ENCODE data around the gene SNX33. TPM values are rescaled to one million over a fixed set of nuclear protein-coding genes. Genes with fewer than 3 reads are reported as not detected.

SNX33 gene
- total and polyA plus RNA-seq, 2 donors from 2014 or later, result 14.2 to 20.2 TPM

GRCh38 chr15:75661100-75661755, 13.5 kb downstream of the SNX33 start:
- peaks cover 2 to 3% (median 2%) of the 10 kb centered on the region in 3 donors for H3K36me3 ChIP-seq (ENCODE audit: control insufficient read depth in 2 of 3, insufficient read depth in 3 of 3, low read length in 3 of 3)
- TF ChIP-seq CTCF (IDR thresholded peaks at IDR 0.05; ENCODE audit: borderline replicate concordance, extremely low read depth, insufficient read depth), result peak; percentile 0
- H3K9me3 ChIP-seq (ENCODE audit: control insufficient read depth in 2 of 3, insufficient read depth in 1 of 3, low read length in 3 of 3), result no peaks in the 10 kb centered on the region
- H3K4me1 ChIP-seq (ENCODE audit: control insufficient read depth in 2 of 3, insufficient read depth in 2 of 3, low read depth in 1 of 3, low read length in 3 of 3), result peaks cover 0 to 7% (median 0%) of the 10 kb centered on the region in 3 donors
- no peak for FAIRE-seq
- no peaks in the 10 kb centered on the region for H3K27me3 ChIP-seq (ENCODE audit: control insufficient read depth, insufficient read depth, low read length)
- peak overlapping the region; percentile 23 to 38 for H3K27ac ChIP-seq (ENCODE audit: low read depth in 2 of 2, low read length in 2 of 2)
- no peak overlapping the region for H3K4me3 ChIP-seq (ENCODE audit: low read length in 3 of 3)
- no peak overlapping the region for H3K9ac ChIP-seq (ENCODE audit: low read length in 3 of 3)
- DNase-seq, result peak in 3 of 5 donors; percentile 51 to 96 (median 59)
- intact Hi-C loops (cut with DNase I), result no loop called here

GRCh38 chr15:75661756-75662140, 14.0 kb downstream of the SNX33 start:
- intact Hi-C loops (cut with DNase I), result no loop called here
- no peak for DNase-seq
- Histone ChIP-seq H3K27ac (ENCODE audit: low read depth in 2 of 2, low read length in 2 of 2) (peak overlapping the region; percentile 23 to 38), H3K4me3 (ENCODE audit: low read length in 3 of 3) (no peak overlapping the region), H3K9me3 (ENCODE audit: control insufficient read depth in 2 of 3, insufficient read depth in 1 of 3, low read length in 3 of 3) (no peaks in the 10 kb centered on the region), H3K36me3 (ENCODE audit: control insufficient read depth in 2 of 3, insufficient read depth in 3 of 3, low read length in 3 of 3) (peaks cover 2 to 3% (median 2%) of the 10 kb centered on the region in 3 donors), H3K9ac (ENCODE audit: low read length in 3 of 3) (no peak overlapping the region), H3K4me1 (ENCODE audit: control insufficient read depth in 2 of 3, insufficient read depth in 2 of 3, low read depth in 1 of 3, low read length in 3 of 3) (peaks cover 0 to 9% (median 0%) of the 10 kb centered on the region in 3 donors), H3K27me3 (ENCODE audit: control insufficient read depth, insufficient read depth, low read length) (no peaks in the 10 kb centered on the region)
- TF ChIP-seq CTCF (IDR thresholded peaks at IDR 0.05; ENCODE audit: borderline replicate concordance, extremely low read depth, insufficient read depth), result no peak
- no peak for FAIRE-seq

- no peak overlapping the region for H3K4me3 ChIP-seq (ENCODE audit: low read length in 3 of 3)
- H3K36me3 ChIP-seq (ENCODE audit: control insufficient read depth in 2 of 3, insufficient read depth in 3 of 3, low read length in 3 of 3), result peaks cover 0 to 3% (median 2%) of the 10 kb centered on the region in 3 donors
- no peak for TF ChIP-seq CTCF (IDR thresholded peaks at IDR 0.05; ENCODE audit: borderline replicate concordance, extremely low read depth, insufficient read depth)
- intact Hi-C loops (cut with DNase I), result no loop called here
- H3K27ac ChIP-seq (ENCODE audit: low read depth in 2 of 2, low read length in 2 of 2), result no peak overlapping the region
- H3K9ac ChIP-seq (ENCODE audit: low read length in 3 of 3), result no peak overlapping the region
- H3K27me3 ChIP-seq (ENCODE audit: control insufficient read depth, insufficient read depth, low read length), result no peaks in the 10 kb centered on the region
- DNase-seq (no peak), FAIRE-seq (no peak)
- H3K4me1 ChIP-seq (ENCODE audit: control insufficient read depth in 2 of 3, insufficient read depth in 2 of 3, low read depth in 1 of 3, low read length in 3 of 3), result peaks cover 0 to 10% (median 0%) of the 10 kb centered on the region in 3 donors
- no peaks in the 10 kb centered on the region for H3K9me3 ChIP-seq (ENCODE audit: control insufficient read depth in 2 of 3, insufficient read depth in 1 of 3, low read length in 3 of 3)
Observed at GRCh38 chr15:75662823-75663519, 15.3 kb downstream of the SNX33 start.
